GM21390 (cell line): ENCODE measurements around the gene BTD.

Source experiments
- ATAC-seq: cut with Tn5 transposase; IDR thresholded peaks from one replicate; pipeline ENCODE4 v1.9.1; 2021; ENCODE audit not compliant: unreplicated experiment

The BTD gene

GRCh38 chr3:15664144-15664543 is 62.6 kb downstream of the BTD start:
- ATAC-seq, result no peak

- no peak for ATAC-seq
Measured at GRCh38 chr3:15665510-15666150, 64.1 kb downstream of the BTD start.

- no peak for ATAC-seq
Measured at GRCh38 chr3:15666277-15666676, 64.7 kb downstream of the BTD start.

GRCh38 chr3:15667484-15667883 is 65.9 kb downstream of the BTD start:
- no peak for ATAC-seq

- ATAC-seq, result no peak
Measured at GRCh38 chr3:15673536-15673935, 72.0 kb downstream of the BTD start.

- ATAC-seq, result no peak
Measured at GRCh38 chr3:15676259-15676658, 74.7 kb downstream of the BTD start.

GRCh38 chr3:15679306-15679705 is 77.8 kb downstream of the BTD start:
- no peak for ATAC-seq

GRCh38 chr3:15681668-15682067 is 80.1 kb downstream of the BTD start:
- ATAC-seq, result no peak

- no peak for ATAC-seq
Measured at GRCh38 chr3:15682561-15683185, 81.1 kb downstream of the BTD start.

GRCh38 chr3:15683253-15683652 is 81.7 kb downstream of the BTD start:
- ATAC-seq, result no peak

GRCh38 chr3:15685927-15686326 is 84.4 kb downstream of the BTD start:
- no peak for ATAC-seq

GRCh38 chr3:15690230-15690629 is 88.7 kb downstream of the BTD start:
- ATAC-seq, result no peak

GRCh38 chr3:15690748-15691147 is 89.2 kb downstream of the BTD start:
- ATAC-seq, result no peak

- ATAC-seq, result no peak
Measured at GRCh38 chr3:15693355-15693754, 91.8 kb downstream of the BTD start.

- no peak for ATAC-seq
Measured at GRCh38 chr3:15694628-15695027, 93.1 kb downstream of the BTD start.
